GM23248 (cell line): Measurements from ENCODE around the gene LUZP4. TPM values are rescaled to one million over a fixed set of nuclear protein-coding genes. Genes with fewer than 3 reads are reported as not detected.

Experiments
- DNase-seq: peaks from one replicate; pipeline ENCODE4 v3.0.0-alpha.2; 2015
- H2AFZ ChIP-seq: fragments of 200-600 bp; sonication (generic); 2 replicates; pipeline ENCODE4 v1.6.1; 2016; ENCODE audit warnings: antibody characterized with exemption
- H3F3A ChIP-seq: fragments of 200-600 bp; sonication (generic); 2 replicates; pipeline ENCODE4 v1.6.1; 2016; ENCODE audit warnings: mild to moderate bottlenecking, antibody characterized with exemption, mixed run types; ENCODE audit not compliant: insufficient read depth
- H3K27ac ChIP-seq: fragments of 200-600 bp; sonication (generic); 2 replicates; pipeline ENCODE4 v1.5.1; 2016; ENCODE audit warnings: mild to moderate bottlenecking
- H3K27me3 ChIP-seq: fragments of 200-600 bp; sonication (generic); replicated peaks from 2 replicates; pipeline ENCODE4 v1.6.1; 2016; ENCODE audit warnings: mild to moderate bottlenecking; ENCODE audit not compliant: insufficient read depth
- H3K36me3 ChIP-seq: fragments of 200-600 bp; sonication (generic); 2 replicates; pipeline ENCODE4 v1.6.1; 2016; ENCODE audit warnings: low read depth, mild to moderate bottlenecking
- H3K4me1 ChIP-seq: fragments of 200-600 bp; sonication (generic); 2 replicates; pipeline ENCODE4 v1.6.1; 2016; ENCODE audit warnings: mild to moderate bottlenecking; ENCODE audit not compliant: insufficient read depth
- H3K4me2 ChIP-seq: fragments of 200-600 bp; sonication (generic); one replicate; pipeline ENCODE4 v1.6.1; 2016; ENCODE audit warnings: mild to moderate bottlenecking; ENCODE audit not compliant: unreplicated experiment
- H3K4me3 ChIP-seq: fragments of 200-600 bp; sonication (generic); 2 replicates; pipeline ENCODE4 v1.5.1; 2016; ENCODE audit warnings: mild to moderate bottlenecking
- H3K79me2 ChIP-seq: fragments of 200-600 bp; sonication (generic); 2 replicates; pipeline ENCODE4 v1.6.1; 2016; ENCODE audit warnings: mild to moderate bottlenecking; ENCODE audit not compliant: insufficient read depth
- H3K9ac ChIP-seq: fragments of 200-600 bp; sonication (generic); 2 replicates; pipeline ENCODE4 v1.6.1; 2016; ENCODE audit warnings: mild to moderate bottlenecking
- H3K9me2 ChIP-seq: fragments of 200-600 bp; sonication (generic); 2 replicates; pipeline ENCODE4 v1.6.1; 2016; ENCODE audit warnings: mixed run types, mild to moderate bottlenecking, moderate library complexity; ENCODE audit not compliant: insufficient read depth
- H3K9me3 ChIP-seq: fragments of 200-600 bp; sonication (generic); one replicate; pipeline ENCODE4 v1.6.1; 2017; ENCODE audit warnings: low read depth
- H4K20me1 ChIP-seq: fragments of 200-600 bp; sonication (generic); 2 replicates; pipeline ENCODE4 v1.6.0; 2016; ENCODE audit not compliant: insufficient read depth
- EZH2 ChIP-seq: fragments of 200-600 bp; sonication (generic); IDR thresholded peaks from 2 replicates; pipeline ENCODE4 v1.6.1; 2018; ENCODE audit warnings: antibody characterized with exemption, mild to moderate bottlenecking; ENCODE audit not compliant: insufficient read depth, poor library complexity, severe bottlenecking
- EZH2phosphoT487 ChIP-seq: fragments of 200-600 bp; sonication (generic); IDR thresholded peaks from 2 replicates; pipeline ENCODE4 v1.6.1; 2018; ENCODE audit warnings: antibody characterized with exemption, moderate library complexity, mild to moderate bottlenecking, low read depth; ENCODE audit not compliant: insufficient read depth
- WGBS, 2 experiments: methylation state at CpG; one replicate each; pipeline ENCODE4 v1.1.6; 2015 to 2017; ENCODE audit warnings: low lambda C conversion rate in 2 of 2, low coverage in 1 of 2; ENCODE audit errors: missing lambda C conversion rate in 2 of 2; 5-methylcytosine and 5-hydroxymethylcytosine counted together
- in situ Hi-C: fragments of 300-500 bp; cut with MboI; formaldehyde crosslinking; loops from 2 replicates; pipeline ENCODE4 v1.15.0; 2020
- polyA plus RNA-seq: library from polyadenylated mRNA; unstranded; fragments of >200 nt; fragmentation: Nextera tagmentation; extraction: Ambion mirVana; gene quantifications from 2 replicates; pipeline ENCODE4 v1.2.1, GENCODE V29; 2016
- total RNA-seq: library from RNA; depleted of rRNA; stranded (reverse); fragments of >200 nt; shearing (Covaris generic); gene quantifications from 2 replicates; pipeline ENCODE4 v1.2.3, GENCODE V29; 2014; rRNA removed

LUZP4 gene
- total RNA-seq (not detected in 2 replicates), polyA plus RNA-seq (not detected in 2 replicates)

- no peak for TF ChIP-seq EZH2
- no peak for TF ChIP-seq EZH2phosphoT487
These were observed at the start of gene LUZP4 for GRCh38 chrX:115289465-115289864. TSS of gene LUZP4 (plus strand) at chrX:115289715. CDS start at chrX:115289760, 45 bp downstream.

GRCh38 chrX:115251458-115252233 is 37.9 kb upstream of the LUZP4 start:
- in situ Hi-C loops, result no loop called here

More at GRCh38 chrX:115289465-115289864, at the start of gene LUZP4:
- no peak within 1 kb of the TSS for H3K4me3 ChIP-seq
- H3K9ac ChIP-seq, result no peak within 1 kb of the TSS
- H3K27me3 ChIP-seq, result no peaks in the 10 kb centered on the region
- 84 to 87% methylated on average over 14 to 17 of the region's 17 CpGs for WGBS, 2 experiments
- H4K20me1 ChIP-seq, result no peaks in the 10 kb centered on the region
- H3K36me3 ChIP-seq, result no peaks in the 10 kb centered on the region
- no peak within 1 kb of the TSS for H3K27ac ChIP-seq
- H3K9me2 ChIP-seq, result no peaks in the 10 kb centered on the region
- in situ Hi-C loops, result no loop called here
- H3K9me3 ChIP-seq, result no peaks in the 10 kb centered on the region
- no peak within 1 kb of the TSS for H3K4me2 ChIP-seq
- no peak for DNase-seq
- H3F3A ChIP-seq, result no peaks in the 10 kb centered on the region
- no peaks in the 10 kb centered on the region for H3K79me2 ChIP-seq
- no peaks in the 10 kb centered on the region for H3K4me1 ChIP-seq
- H2AFZ ChIP-seq, result no peak within 1 kb of the TSS

GRCh38 chrX:115255003-115255402 is 34.5 kb upstream of the LUZP4 start:
- H3K4me1 ChIP-seq, result no peaks in the 10 kb centered on the region
- H3K27ac ChIP-seq, result no peak overlapping the region
- no peak overlapping the region for H2AFZ ChIP-seq
- H3K27me3 ChIP-seq, result no peaks in the 10 kb centered on the region
- no peak overlapping the region for H3K4me3 ChIP-seq
- H3K9ac ChIP-seq, result no peak overlapping the region
- H3K9me3 ChIP-seq, result no peaks in the 10 kb centered on the region
- no peaks in the 10 kb centered on the region for H3K79me2 ChIP-seq
- no peaks in the 10 kb centered on the region for H3K36me3 ChIP-seq
- H4K20me1 ChIP-seq, result no peaks in the 10 kb centered on the region
- 86 to 100% methylated on average over 2 of the region's 2 CpGs for WGBS, 2 experiments
- H3K9me2 ChIP-seq, result no peaks in the 10 kb centered on the region
- in situ Hi-C loops, result no loop called here
- no peak for TF ChIP-seq EZH2phosphoT487
- TF ChIP-seq EZH2, result no peak
- no peaks in the 10 kb centered on the region for H3F3A ChIP-seq
- H3K4me2 ChIP-seq, result no peak overlapping the region
- no peak for DNase-seq

More at GRCh38 chrX:115251458-115252233, 37.9 kb upstream of the LUZP4 start:
- no peak for DNase-seq
- no peaks in the 10 kb centered on the region for H4K20me1 ChIP-seq
- no peaks in the 10 kb centered on the region for H3K27me3 ChIP-seq
- H3K4me1 ChIP-seq, result no peaks in the 10 kb centered on the region
- no peaks in the 10 kb centered on the region for H3K79me2 ChIP-seq
- no peak overlapping the region for H3K4me2 ChIP-seq
- no peaks in the 10 kb centered on the region for H3F3A ChIP-seq
- no peak overlapping the region for H3K27ac ChIP-seq
- no peak for TF ChIP-seq EZH2
- TF ChIP-seq EZH2phosphoT487, result no peak
- no peak overlapping the region for H3K9ac ChIP-seq
- no peak overlapping the region for H2AFZ ChIP-seq
- no peaks in the 10 kb centered on the region for H3K9me3 ChIP-seq
- H3K36me3 ChIP-seq, result no peaks in the 10 kb centered on the region
- 81 to 92% methylated on average over 1 to 2 of the region's 2 CpGs for WGBS, 2 experiments
- H3K9me2 ChIP-seq, result no peaks in the 10 kb centered on the region
- H3K4me3 ChIP-seq, result no peak overlapping the region

GRCh38 chrX:115257711-115258110 is 31.8 kb upstream of the LUZP4 start:
- Histone ChIP-seq H3K4me1 (no peaks in the 10 kb centered on the region), H2AFZ (no peak overlapping the region), H3K36me3 (no peaks in the 10 kb centered on the region), H3K4me3 (no peak overlapping the region), H3K27ac (no peak overlapping the region), H3F3A (no peaks in the 10 kb centered on the region), H4K20me1 (no peaks in the 10 kb centered on the region), H3K27me3 (no peaks in the 10 kb centered on the region), H3K9me2 (no peaks in the 10 kb centered on the region), H3K9me3 (no peaks in the 10 kb centered on the region), H3K79me2 (no peaks in the 10 kb centered on the region), H3K4me2 (no peak overlapping the region), H3K9ac (no peak overlapping the region)
- no peak for DNase-seq
- in situ Hi-C loops, result no loop called here
- TF ChIP-seq EZH2 (no peak), EZH2phosphoT487 (no peak)
